ENCODE results near the gene SMTNL1. TPM values are rescaled to one million over a fixed set of nuclear protein-coding genes. Genes with fewer than 3 reads are reported as not detected.

SMTNL1 gene
- total RNA-seq, 1 donor from 2014 or later, result 45.2 TPM

GRCh38 chr11:57539342-57539741, 1.9 kb downstream of the SMTNL1 start:
- H3K27ac Mint-ChIP-seq (ENCODE audit: unreplicated experiment), result no peak overlapping the region
- H3K9me3 Mint-ChIP-seq (ENCODE audit: unreplicated experiment), result no peaks in the 10 kb centered on the region
- H3K27me3 Mint-ChIP-seq (ENCODE audit: unreplicated experiment), result peaks cover 12% of the 10 kb centered on the region
- H3K36me3 Mint-ChIP-seq (ENCODE audit: low read depth, unreplicated experiment), result peaks cover 13% of the 10 kb centered on the region
- no peak for TF ChIP-seq CTCF (IDR thresholded peaks at IDR 0.05; ENCODE audit: unreplicated experiment)
- DNase-seq (ENCODE audit: low spot score), result no peak
- H3K4me1 Mint-ChIP-seq (ENCODE audit: unreplicated experiment), result peaks cover 56% of the 10 kb centered on the region
- no peak overlapping the region for H3K4me3 Mint-ChIP-seq (ENCODE audit: unreplicated experiment)

- no peak for TF ChIP-seq CTCF (IDR thresholded peaks at IDR 0.05; ENCODE audit: unreplicated experiment)
- H3K4me3 Mint-ChIP-seq (ENCODE audit: unreplicated experiment), result no peak overlapping the region
- no peak overlapping the region for H3K27ac Mint-ChIP-seq (ENCODE audit: unreplicated experiment)
- H3K27me3 Mint-ChIP-seq (ENCODE audit: unreplicated experiment), result peaks cover 9% of the 10 kb centered on the region
- peaks cover 50% of the 10 kb centered on the region for H3K4me1 Mint-ChIP-seq (ENCODE audit: unreplicated experiment)
- peaks cover 13% of the 10 kb centered on the region for H3K36me3 Mint-ChIP-seq (ENCODE audit: low read depth, unreplicated experiment)
- no peaks in the 10 kb centered on the region for H3K9me3 Mint-ChIP-seq (ENCODE audit: unreplicated experiment)
- no peak for DNase-seq (ENCODE audit: low spot score)
Measured at GRCh38 chr11:57541169-57541568, 3.8 kb downstream of the SMTNL1 start.

GRCh38 chr11:57542582-57542981, 5.2 kb downstream of the SMTNL1 start:
- no peak for DNase-seq (ENCODE audit: low spot score)
- Mint-ChIP-seq H3K9me3 (ENCODE audit: unreplicated experiment) (no peaks in the 10 kb centered on the region), H3K4me1 (ENCODE audit: unreplicated experiment) (peaks cover 38% of the 10 kb centered on the region)

GRCh38 chr11:57543593-57543992, 6.2 kb downstream of the SMTNL1 start:
- peaks cover 14% of the 10 kb centered on the region for H3K36me3 Mint-ChIP-seq (ENCODE audit: low read depth, unreplicated experiment)
- no peak for TF ChIP-seq CTCF (IDR thresholded peaks at IDR 0.05; ENCODE audit: unreplicated experiment)
- no peak overlapping the region for H3K27ac Mint-ChIP-seq (ENCODE audit: unreplicated experiment)
- no peak overlapping the region for H3K4me3 Mint-ChIP-seq (ENCODE audit: unreplicated experiment)
- no peak for DNase-seq (ENCODE audit: low spot score)
- peaks cover 27% of the 10 kb centered on the region for H3K4me1 Mint-ChIP-seq (ENCODE audit: unreplicated experiment)
- no peaks in the 10 kb centered on the region for H3K9me3 Mint-ChIP-seq (ENCODE audit: unreplicated experiment)
- peaks cover 1% of the 10 kb centered on the region for H3K27me3 Mint-ChIP-seq (ENCODE audit: unreplicated experiment)

More at GRCh38 chr11:57542582-57542981, 5.2 kb downstream of the SMTNL1 start:
- Mint-ChIP-seq H3K4me3 (ENCODE audit: unreplicated experiment) (peak overlapping the region; percentile 68), H3K27me3 (ENCODE audit: unreplicated experiment) (peaks cover 3% of the 10 kb centered on the region), H3K27ac (ENCODE audit: unreplicated experiment) (no peak overlapping the region), H3K36me3 (ENCODE audit: low read depth, unreplicated experiment) (peaks cover 13% of the 10 kb centered on the region)
- no peak for TF ChIP-seq CTCF (IDR thresholded peaks at IDR 0.05; ENCODE audit: unreplicated experiment)

- Mint-ChIP-seq H3K36me3 (ENCODE audit: low read depth, unreplicated experiment) (peaks cover 15% of the 10 kb centered on the region), H3K4me3 (ENCODE audit: unreplicated experiment) (no peak overlapping the region), H3K4me1 (ENCODE audit: unreplicated experiment) (peaks cover 19% of the 10 kb centered on the region), H3K27me3 (ENCODE audit: unreplicated experiment) (peaks cover 1% of the 10 kb centered on the region), H3K27ac (ENCODE audit: unreplicated experiment) (no peak overlapping the region), H3K9me3 (ENCODE audit: unreplicated experiment) (no peaks in the 10 kb centered on the region)
- DNase-seq (ENCODE audit: low spot score), result no peak
- no peak for TF ChIP-seq CTCF (IDR thresholded peaks at IDR 0.05; ENCODE audit: unreplicated experiment)
Measured at GRCh38 chr11:57544566-57544965, 7.2 kb downstream of the SMTNL1 start.

Measured in endothelial cell (in vitro differentiated cells).